Measurements from ENCODE around the gene ATXN1. TPM values are rescaled to one million over a fixed set of nuclear protein-coding genes. Genes with fewer than 3 reads are reported as not detected.

ATXN1 gene
- polyA plus RNA-seq, 1 donor from 2014 or later, result 28.2 TPM

DNA sequence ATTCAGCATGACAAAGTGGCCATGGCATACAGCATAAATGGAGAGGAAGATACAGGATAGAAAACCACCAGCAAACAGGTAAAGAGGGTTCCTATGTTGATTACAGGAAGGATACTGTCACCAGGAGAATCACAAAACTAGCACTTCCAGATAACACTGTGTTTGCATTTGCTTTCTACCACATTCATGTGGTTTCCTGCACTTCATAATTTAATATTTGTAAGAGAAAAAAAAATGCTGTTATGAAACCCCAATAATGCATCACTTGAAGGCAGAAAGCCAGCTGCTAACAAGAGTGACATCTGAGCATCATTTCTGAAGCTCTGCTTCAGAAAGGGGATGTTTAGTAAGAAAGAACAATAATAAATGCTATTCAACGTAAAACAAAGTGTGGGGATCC is 106.6 kb downstream of the ATXN1 start:
- H3K27ac ChIP-seq (ENCODE audit: low read length), result no peak overlapping the region
- H3K9ac ChIP-seq (ENCODE audit: low read length), result no peak overlapping the region
- H3K9me3 ChIP-seq (ENCODE audit: low read length), result no peaks in the 10 kb centered on the region
- H3K4me3 ChIP-seq (ENCODE audit: low read length), result no peak overlapping the region
- H3K9me2 ChIP-seq (ENCODE audit: insufficient read depth, low read length), result no peaks in the 10 kb centered on the region
- H3F3A ChIP-seq (ENCODE audit: insufficient read depth, low read length, poor library complexity, severe bottlenecking), result no peaks in the 10 kb centered on the region
- H4K20me1 ChIP-seq (ENCODE audit: insufficient read depth), result no peaks in the 10 kb centered on the region
- TF ChIP-seq, protein P1, sequence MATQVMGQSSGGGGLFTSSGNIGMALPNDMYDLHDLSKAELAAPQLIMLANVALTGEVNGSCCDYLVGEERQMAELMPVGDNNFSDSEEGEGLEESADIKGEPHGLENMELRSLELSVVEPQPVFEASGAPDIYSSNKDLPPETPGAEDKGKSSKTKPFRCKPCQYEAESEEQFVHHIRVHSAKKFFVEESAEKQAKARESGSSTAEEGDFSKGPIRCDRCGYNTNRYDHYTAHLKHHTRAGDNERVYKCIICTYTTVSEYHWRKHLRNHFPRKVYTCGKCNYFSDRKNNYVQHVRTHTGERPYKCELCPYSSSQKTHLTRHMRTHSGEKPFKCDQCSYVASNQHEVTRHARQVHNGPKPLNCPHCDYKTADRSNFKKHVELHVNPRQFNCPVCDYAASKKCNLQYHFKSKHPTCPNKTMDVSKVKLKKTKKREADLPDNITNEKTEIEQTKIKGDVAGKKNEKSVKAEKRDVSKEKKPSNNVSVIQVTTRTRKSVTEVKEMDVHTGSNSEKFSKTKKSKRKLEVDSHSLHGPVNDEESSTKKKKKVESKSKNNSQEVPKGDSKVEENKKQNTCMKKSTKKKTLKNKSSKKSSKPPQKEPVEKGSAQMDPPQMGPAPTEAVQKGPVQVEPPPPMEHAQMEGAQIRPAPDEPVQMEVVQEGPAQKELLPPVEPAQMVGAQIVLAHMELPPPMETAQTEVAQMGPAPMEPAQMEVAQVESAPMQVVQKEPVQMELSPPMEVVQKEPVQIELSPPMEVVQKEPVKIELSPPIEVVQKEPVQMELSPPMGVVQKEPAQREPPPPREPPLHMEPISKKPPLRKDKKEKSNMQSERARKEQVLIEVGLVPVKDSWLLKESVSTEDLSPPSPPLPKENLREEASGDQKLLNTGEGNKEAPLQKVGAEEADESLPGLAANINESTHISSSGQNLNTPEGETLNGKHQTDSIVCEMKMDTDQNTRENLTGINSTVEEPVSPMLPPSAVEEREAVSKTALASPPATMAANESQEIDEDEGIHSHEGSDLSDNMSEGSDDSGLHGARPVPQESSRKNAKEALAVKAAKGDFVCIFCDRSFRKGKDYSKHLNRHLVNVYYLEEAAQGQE (IDR thresholded peaks at IDR 0.05; ENCODE audit: borderline replicate concordance), result no peak
- no peak for TF ChIP-seq RAD21 (conservative IDR thresholded peaks at IDR 0.05)
- no peak for TF ChIP-seq MXI1 (conservative IDR thresholded peaks at IDR 0.05; ENCODE audit: poor library complexity, severe bottlenecking)
- TF ChIP-seq POLR2AphosphoS5 (IDR thresholded peaks at IDR 0.05), result no peak
- TF ChIP-seq, protein P2, sequence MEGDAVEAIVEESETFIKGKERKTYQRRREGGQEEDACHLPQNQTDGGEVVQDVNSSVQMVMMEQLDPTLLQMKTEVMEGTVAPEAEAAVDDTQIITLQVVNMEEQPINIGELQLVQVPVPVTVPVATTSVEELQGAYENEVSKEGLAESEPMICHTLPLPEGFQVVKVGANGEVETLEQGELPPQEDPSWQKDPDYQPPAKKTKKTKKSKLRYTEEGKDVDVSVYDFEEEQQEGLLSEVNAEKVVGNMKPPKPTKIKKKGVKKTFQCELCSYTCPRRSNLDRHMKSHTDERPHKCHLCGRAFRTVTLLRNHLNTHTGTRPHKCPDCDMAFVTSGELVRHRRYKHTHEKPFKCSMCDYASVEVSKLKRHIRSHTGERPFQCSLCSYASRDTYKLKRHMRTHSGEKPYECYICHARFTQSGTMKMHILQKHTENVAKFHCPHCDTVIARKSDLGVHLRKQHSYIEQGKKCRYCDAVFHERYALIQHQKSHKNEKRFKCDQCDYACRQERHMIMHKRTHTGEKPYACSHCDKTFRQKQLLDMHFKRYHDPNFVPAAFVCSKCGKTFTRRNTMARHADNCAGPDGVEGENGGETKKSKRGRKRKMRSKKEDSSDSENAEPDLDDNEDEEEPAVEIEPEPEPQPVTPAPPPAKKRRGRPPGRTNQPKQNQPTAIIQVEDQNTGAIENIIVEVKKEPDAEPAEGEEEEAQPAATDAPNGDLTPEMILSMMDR (IDR thresholded peaks at IDR 0.05; ENCODE audit: poor library complexity, severe bottlenecking), result no peak
- TF ChIP-seq EZH2 (IDR thresholded peaks at IDR 0.05; ENCODE audit: borderline replicate concordance, insufficient read depth, low read length, poor library complexity, severe bottlenecking), result no peak
- no peak for TF ChIP-seq TAF1 (IDR thresholded peaks at IDR 0.05; ENCODE audit: low read depth)
- no peak for TF ChIP-seq SMC3 (conservative IDR thresholded peaks at IDR 0.05; ENCODE audit: poor library complexity)
- no peak for TF ChIP-seq EP300 (conservative IDR thresholded peaks at IDR 0.05; ENCODE audit: poor library complexity, severe bottlenecking)
- H3K4me2 ChIP-seq (ENCODE audit: low read length), result no peak overlapping the region
- H2AFZ ChIP-seq (ENCODE audit: low read depth, low read length), result no peak overlapping the region
- H3K27me3 ChIP-seq (ENCODE audit: insufficient read depth, low read depth, low read length), result no peaks in the 10 kb centered on the region
- no peaks in the 10 kb centered on the region for H3K79me2 ChIP-seq (replicated peaks; ENCODE audit: insufficient read depth, low read length)
- peaks cover 8% of the 10 kb centered on the region for H3K36me3 ChIP-seq (ENCODE audit: insufficient read depth, low read length)

DNA sequence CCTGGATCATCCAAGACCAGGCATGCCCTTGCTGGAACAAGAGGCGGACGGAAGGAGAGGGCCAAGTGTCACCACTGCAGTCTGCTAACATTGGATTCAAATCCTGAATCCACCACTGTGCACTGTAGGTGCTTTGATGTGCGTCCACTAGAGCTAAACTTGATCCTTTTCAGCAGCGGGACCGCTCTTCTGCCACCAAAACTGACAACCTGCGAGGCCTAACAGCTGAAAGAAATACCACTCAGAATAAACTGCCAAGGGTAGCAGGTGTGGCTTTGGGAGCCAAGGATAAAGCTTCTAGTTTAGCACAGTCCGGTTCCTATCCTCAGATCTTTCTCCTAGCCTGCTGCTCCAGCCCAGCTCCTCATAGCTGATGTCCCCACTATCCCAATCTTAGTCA is 108.0 kb downstream of the ATXN1 start:
- Histone ChIP-seq H3K4me2 (ENCODE audit: low read length) (no peak overlapping the region), H3K9me3 (ENCODE audit: low read length) (no peaks in the 10 kb centered on the region), H3K4me3 (ENCODE audit: low read length) (no peak overlapping the region), H2AFZ (ENCODE audit: low read depth, low read length) (no peak overlapping the region), H3K27ac (ENCODE audit: low read length) (no peak overlapping the region), H4K20me1 (ENCODE audit: insufficient read depth) (no peaks in the 10 kb centered on the region), H3K79me2 (replicated peaks; ENCODE audit: insufficient read depth, low read length) (no peaks in the 10 kb centered on the region), H3F3A (ENCODE audit: insufficient read depth, low read length, poor library complexity, severe bottlenecking) (no peaks in the 10 kb centered on the region), H3K9me2 (ENCODE audit: insufficient read depth, low read length) (no peaks in the 10 kb centered on the region), H3K27me3 (ENCODE audit: insufficient read depth, low read depth, low read length) (no peaks in the 10 kb centered on the region), H3K9ac (ENCODE audit: low read length) (no peak overlapping the region), H3K36me3 (ENCODE audit: insufficient read depth, low read length) (peaks cover 8% of the 10 kb centered on the region)
- TF ChIP-seq POLR2AphosphoS5 (IDR thresholded peaks at IDR 0.05) (no peak), EZH2 (IDR thresholded peaks at IDR 0.05; ENCODE audit: borderline replicate concordance, insufficient read depth, low read length, poor library complexity, severe bottlenecking) (no peak)

DNA sequence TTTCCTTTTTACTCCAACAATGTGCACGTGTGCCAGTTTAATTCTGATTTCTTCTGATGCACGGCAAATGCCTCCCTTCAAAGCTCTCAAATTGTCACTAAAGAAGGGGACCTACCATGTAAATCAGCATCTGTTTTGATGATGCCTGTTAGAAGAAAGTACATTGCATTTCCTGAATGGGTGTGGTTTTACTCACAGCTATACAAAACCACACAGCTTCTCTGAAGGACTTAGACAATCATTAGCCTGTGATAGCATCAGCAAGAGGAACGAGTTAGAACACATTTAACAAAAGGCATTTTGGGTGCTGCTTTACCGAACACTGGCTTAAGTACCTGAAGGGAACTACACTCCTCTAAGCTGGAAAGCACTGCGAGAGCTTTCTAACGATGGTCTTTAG is 109.4 kb downstream of the ATXN1 start:
- no peaks in the 10 kb centered on the region for H4K20me1 ChIP-seq (ENCODE audit: insufficient read depth)
- no peak overlapping the region for H3K4me3 ChIP-seq (ENCODE audit: low read length)
- H3K27me3 ChIP-seq (ENCODE audit: insufficient read depth, low read depth, low read length), result no peaks in the 10 kb centered on the region
- H3K36me3 ChIP-seq (ENCODE audit: insufficient read depth, low read length), result peaks cover 8% of the 10 kb centered on the region
- H3K9ac ChIP-seq (ENCODE audit: low read length), result no peak overlapping the region
- H3K9me3 ChIP-seq (ENCODE audit: low read length), result no peaks in the 10 kb centered on the region
- no peak overlapping the region for H3K27ac ChIP-seq (ENCODE audit: low read length)
- TF ChIP-seq SMC3 (conservative IDR thresholded peaks at IDR 0.05; ENCODE audit: poor library complexity), result no peak
- no peak for TF ChIP-seq RAD21 (conservative IDR thresholded peaks at IDR 0.05)
- no peak for TF ChIP-seq POLR2AphosphoS5 (IDR thresholded peaks at IDR 0.05)
- no peak for TF ChIP-seq TAF1 (IDR thresholded peaks at IDR 0.05; ENCODE audit: low read depth)
- TF ChIP-seq MXI1 (conservative IDR thresholded peaks at IDR 0.05; ENCODE audit: poor library complexity, severe bottlenecking), result no peak
- TF ChIP-seq EZH2 (IDR thresholded peaks at IDR 0.05; ENCODE audit: borderline replicate concordance, insufficient read depth, low read length, poor library complexity, severe bottlenecking), result no peak
- TF ChIP-seq, protein P1 (IDR thresholded peaks at IDR 0.05; ENCODE audit: borderline replicate concordance), result no peak
- TF ChIP-seq, protein P2 (IDR thresholded peaks at IDR 0.05; ENCODE audit: poor library complexity, severe bottlenecking), result no peak
- no peak for TF ChIP-seq EP300 (conservative IDR thresholded peaks at IDR 0.05; ENCODE audit: poor library complexity, severe bottlenecking)
- no peak overlapping the region for H3K4me2 ChIP-seq (ENCODE audit: low read length)
- H3F3A ChIP-seq (ENCODE audit: insufficient read depth, low read length, poor library complexity, severe bottlenecking), result no peaks in the 10 kb centered on the region
- no peaks in the 10 kb centered on the region for H3K9me2 ChIP-seq (ENCODE audit: insufficient read depth, low read length)
- no peak overlapping the region for H2AFZ ChIP-seq (ENCODE audit: low read depth, low read length)
- H3K79me2 ChIP-seq (replicated peaks; ENCODE audit: insufficient read depth, low read length), result no peaks in the 10 kb centered on the region

Data from neural cell (in vitro differentiated cells).